Endometrial microvascular endothelial cells (primary cell): ENCODE results near the gene ELFN2. TPM values are rescaled to one million over a fixed set of nuclear protein-coding genes. Genes with fewer than 3 reads are reported as not detected.

Experiments
- in situ Hi-C: cut with HindIII; loops from 2 replicates; pipeline ENCODE4 v1.10.0; 2017; ENCODE audit warnings: low sequenced_read_pairs, low pct_unique_long_range_greater_than_20kb; ENCODE audit errors: inconsistent ontology term
- total RNA-seq: library from RNA; depleted of rRNA; stranded (reverse); fragments of >200 nt; gene quantifications from one replicate; pipeline ENCODE4 v1.2.3, GENCODE V29; 2015; ENCODE audit errors: inconsistent ontology term

ELFN2 gene
- total RNA-seq, 1 donor from 2014 or later = 4.3 TPM

DNA sequence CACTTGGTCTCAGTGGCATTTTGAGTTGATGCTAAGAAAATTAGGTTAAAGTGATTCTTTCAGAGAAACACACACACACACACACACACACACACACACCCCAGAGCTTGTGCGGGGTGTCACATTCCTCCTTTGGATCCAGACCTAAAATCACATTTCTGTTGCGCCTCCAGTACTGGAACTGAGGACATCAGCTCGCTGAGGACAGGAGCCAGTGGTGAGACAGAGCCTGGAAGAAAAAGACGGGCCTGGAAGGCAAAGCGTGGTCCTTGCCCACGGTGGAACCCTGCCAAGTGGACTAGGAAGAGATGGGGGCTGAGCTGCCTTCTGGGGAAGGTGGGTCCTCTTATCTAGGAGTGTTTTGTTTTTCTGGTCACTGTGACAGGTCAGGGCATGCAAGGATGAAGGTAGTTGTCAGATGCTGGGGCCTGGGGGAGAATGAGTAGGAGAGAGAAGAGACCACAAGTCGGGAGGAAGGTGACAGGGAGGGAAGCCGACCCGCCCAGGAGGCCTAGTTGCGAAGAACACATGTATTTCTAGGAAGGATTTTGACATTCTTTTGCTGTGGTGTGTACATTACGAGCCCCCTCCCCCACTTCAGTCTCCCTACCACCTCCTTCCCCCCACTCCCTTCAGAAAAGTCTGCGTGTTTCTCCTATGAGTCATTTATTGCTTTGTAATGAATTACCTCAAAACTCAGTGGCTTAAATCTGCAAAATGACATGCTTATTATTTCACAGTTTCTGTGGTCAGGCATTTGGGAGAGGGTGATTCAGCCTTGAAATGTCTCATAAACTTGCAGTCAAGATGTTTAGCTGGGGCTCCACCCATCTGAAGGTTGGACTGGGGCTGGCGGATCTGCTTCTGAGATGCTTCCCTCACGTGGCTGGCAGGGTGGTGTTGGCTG lies 4.8 kb upstream of the ELFN2 start:
- in situ Hi-C loops = no loop called here

GRCh38 chr22:37431366-37431765 lies 4.1 kb upstream of the ELFN2 start:
- in situ Hi-C loops = no loop called here

DNA sequence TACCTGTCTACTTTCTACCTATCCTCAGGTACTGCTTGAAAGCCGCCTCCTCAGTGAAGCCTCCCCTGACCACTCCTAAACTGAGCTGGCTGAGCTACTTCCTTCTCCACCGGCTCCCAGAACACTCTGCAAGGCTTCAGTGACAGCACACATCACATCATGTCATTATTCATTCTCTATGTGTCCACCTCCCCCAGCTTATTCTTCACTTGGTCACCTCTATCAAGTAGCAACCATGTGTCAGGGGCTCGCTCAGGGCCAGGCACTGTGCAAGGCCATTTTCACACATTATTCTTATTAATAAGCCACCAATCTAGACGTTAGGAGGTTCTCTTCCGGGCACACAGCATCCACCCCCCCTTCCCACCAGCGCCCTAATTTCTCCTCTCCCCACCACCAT lies 3.7 kb upstream of the ELFN2 start:
- in situ Hi-C loops = no loop called here

- in situ Hi-C loops = no loop called here
Measured at GRCh38 chr22:37428649-37429586, 1.6 kb upstream of the ELFN2 start.

DNA sequence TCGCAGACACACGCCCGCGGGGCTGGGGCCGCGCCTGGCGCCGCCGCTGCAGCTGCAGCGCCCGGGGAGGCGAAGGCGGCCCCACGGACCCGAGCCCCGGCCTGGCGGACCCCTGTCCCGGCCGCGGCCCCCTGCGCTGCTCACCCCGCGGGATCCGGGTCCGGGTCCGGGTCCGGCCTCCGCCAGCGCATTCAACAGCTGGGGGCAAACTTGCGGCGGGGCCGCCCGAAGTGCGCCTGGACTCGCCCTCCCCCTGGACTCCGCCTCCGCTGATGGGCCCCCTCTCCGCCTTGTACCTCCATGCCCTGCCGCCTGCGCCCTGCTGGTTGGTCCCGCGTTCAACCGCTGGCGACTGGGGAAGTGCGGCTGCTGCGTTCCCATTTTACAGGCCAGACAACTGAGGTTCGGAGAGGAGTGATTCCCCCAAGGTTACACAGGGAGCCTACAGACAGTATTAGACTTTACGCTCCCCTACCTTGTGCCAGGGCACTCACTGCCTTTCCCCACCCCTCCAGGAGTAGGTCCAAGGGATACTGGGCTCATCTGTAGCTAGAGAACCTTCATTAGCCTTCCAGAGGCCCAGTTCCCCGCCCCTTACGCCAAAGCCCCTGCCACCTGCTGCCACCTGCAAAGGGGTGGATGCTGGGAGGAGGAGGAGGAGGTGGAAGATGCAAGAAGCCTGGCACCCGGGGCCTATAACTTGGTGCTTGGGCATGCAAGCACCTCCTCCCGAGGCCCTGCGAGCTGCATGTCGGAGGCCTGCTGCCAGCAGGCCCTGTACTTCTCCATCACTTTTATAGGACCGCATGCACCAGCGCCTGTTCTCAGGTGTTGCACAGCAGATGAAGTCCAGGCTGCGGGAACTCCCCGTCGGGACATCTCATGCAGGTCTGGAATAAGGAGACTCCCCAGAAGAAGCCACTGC lies 694 bp upstream of the ELFN2 start:
- in situ Hi-C loops = no loop called here

- in situ Hi-C loops = no loop called here
Measured at GRCh38 chr22:37426706-37427134, 559 bp downstream of the ELFN2 start.

- in situ Hi-C loops = no loop called here
Measured at GRCh38 chr22:37425800-37426705, 1.2 kb downstream of the ELFN2 start.

DNA sequence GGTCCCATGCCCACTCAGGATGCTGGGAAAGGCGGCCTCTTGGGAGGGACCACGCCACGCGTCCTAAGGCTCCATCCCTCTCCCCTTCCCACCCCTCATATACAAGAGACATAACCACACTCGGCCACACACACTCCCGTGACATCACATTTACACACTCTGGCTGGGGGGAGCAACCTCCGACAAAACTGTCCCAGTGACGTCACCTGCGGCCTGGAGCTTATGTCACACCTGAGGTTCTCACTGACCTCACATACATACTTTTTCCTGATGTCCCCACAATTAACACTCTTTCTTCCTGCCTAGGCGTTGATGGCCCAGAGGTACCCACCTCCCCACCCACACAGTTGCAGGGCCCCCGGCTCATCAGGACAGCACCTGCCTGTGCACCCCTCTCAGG lies 1.9 kb downstream of the ELFN2 start:
- in situ Hi-C loops = no loop called here

DNA sequence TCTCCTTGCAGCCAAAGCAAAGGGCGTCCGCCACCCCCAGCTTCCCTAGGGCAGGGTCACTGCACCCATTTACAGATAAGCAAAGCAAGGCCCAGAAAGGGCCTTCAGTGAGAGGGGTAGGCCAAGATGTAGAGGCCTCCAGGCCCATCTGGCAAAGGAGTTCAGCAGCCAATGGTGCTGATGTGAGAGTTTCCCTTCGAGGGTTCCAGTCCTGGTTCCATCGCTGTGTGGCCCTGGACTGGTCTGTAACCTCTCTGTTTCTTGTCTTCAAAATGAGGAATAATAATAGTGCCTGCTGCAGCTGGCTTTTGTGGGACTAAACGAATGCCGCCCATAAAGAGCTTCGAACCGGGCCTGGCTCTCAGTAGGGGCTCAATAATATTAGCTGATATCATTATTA lies 4.0 kb downstream of the ELFN2 start:
- in situ Hi-C loops = no loop called here

GRCh38 chr22:37421468-37421877 lies 5.8 kb downstream of the ELFN2 start:
- in situ Hi-C loops = no loop called here

DNA sequence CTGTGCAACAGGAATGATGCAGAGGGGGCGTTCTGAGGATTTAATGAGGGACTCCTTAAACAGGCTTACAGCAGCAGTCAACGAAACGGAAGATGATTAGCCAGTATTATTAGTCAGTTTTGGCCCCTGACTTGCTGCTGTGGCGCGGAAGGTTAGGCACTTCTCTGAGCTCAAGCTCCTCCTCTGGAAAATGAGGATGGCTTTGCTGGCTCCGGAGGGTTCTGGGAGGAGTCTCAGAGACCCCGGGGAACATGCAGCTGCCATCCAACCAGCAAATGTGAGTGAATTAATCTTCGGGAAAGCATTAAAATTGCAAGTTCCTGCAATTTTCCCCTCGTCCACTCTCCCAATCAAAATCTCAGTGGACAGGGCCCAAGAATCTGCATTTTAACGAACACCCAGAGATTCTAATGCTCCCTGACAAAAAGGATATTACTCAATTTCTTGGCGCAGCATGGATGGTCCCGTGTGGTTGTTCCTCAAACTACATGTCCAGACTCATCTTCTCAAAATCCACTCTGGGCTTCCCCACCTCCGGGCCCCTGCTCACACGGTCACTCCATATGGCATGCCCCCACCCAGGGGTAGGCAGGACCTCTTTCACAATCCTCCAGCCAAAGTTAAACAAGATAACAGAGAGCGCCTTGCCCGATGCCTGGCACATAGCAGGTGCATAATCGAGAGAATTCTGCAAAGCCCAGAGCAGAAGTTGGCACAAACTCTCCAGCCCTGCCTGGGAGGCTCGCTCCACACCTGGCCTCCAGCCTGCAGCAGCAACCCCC lies 6.4 kb downstream of the ELFN2 start:
- in situ Hi-C loops = no loop called here

DNA sequence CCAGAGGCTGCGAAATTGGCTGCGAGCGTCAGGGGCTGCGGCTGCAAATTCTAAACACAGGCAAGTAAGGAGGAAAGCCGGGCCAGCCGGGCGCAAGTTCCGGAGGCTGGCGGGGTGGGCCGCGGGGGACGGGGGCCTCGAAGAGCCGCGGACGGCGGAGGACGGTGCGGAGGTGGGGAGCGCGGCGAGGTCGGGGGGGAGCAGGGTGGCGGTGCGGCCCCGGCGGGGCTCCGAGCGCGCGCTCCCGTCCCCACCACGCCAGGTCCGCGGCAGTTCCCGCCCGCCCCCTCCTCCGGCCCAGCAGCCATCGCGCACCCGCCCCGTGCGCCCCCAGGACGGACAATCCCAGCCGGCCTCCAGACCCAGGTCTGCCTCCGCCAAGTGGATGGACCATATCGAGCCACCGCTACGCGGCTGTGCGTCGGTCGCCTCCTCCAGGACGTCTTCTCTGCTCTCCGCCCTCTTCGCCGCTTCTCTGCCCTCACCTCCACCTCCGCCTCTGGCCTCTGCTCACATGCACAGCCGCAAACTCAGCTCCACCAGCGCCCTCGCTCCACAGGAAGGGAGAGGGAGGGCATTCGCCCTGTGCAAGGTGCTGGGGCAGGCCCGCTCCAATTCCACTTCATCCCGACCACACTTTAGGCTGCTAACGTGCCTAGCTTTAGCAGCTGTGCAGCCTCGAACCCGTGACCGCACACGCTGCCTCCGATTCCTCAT lies 7.2 kb downstream of the ELFN2 start:
- in situ Hi-C loops = no loop called here

GRCh38 chr22:37419370-37419968 lies 7.8 kb downstream of the ELFN2 start:
- in situ Hi-C loops = no loop called here

GRCh38 chr22:37418627-37419369 lies 8.5 kb downstream of the ELFN2 start:
- in situ Hi-C loops = no loop called here

DNA sequence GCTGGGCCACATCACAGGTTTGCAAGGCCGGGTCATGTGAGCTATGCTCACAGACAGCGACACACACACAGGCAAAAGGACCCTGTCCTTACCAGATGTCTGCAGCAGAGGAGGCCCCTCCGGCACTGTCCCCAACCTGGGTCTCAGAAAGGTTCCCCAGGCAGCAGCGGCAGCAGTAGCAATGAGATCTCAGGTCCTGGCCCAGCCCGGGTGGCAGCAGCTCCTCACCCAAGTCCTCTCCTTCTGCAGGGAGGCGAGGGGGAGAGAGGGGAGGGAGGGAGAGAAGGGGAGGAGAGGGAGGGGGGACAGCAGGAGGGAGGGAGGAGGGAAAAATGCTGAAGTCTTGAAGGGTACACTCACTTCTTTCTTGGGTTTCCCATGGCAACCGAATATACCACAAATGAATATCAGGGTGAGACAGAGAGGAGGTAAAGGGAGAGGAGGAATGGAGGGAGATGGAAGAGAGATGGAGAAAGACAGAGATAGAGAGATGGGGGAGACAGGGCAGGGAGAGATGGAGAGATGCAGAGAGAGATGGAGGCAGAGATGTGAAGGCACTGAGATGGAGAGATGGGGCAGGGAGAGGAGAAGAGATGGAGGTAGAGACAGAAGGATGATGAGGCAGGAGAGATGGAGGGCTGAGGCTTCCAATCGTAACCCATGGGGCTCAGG lies 9.5 kb downstream of the ELFN2 start:
- in situ Hi-C loops = no loop called here
